ENCODE results near the gene RPRD1B.

Gene RPRD1B

DNA sequence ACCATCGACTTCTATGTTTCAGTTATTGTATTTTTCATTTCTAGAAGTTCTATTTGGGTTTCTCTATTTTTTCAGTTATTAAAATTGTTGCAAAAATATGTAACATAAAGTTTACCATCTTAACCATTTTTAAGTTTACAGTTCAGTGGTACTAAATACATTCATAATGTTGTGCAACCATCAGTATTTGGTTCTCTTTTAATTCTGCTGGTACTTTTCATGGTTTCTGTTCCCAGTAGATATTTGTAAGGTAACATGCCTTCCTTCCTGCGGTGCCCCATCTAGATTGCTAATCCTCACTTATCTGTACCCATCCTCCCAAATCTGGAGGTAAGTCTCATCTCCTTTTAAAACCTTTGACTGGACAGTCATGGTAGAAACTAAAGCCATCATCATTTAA is 83.7 kb downstream of the RPRD1B start:
- H4K20me1 ChIP-seq (ENCODE audit: insufficient read depth, low read length) = no peaks in the 10 kb centered on the region
- H3K4me3 ChIP-seq (ENCODE audit: low read depth in 1 of 2, low read length in 2 of 2) = no peak overlapping the region
- H3K36me3 ChIP-seq (ENCODE audit: insufficient read depth, low read length) = no peaks in the 10 kb centered on the region
- TF ChIP-seq EZH2 (IDR thresholded peaks at IDR 0.05; ENCODE audit: borderline replicate concordance, low read depth, low read length, severe bottlenecking) = no peak
- DNase-seq (no peak), ATAC-seq (ENCODE audit: insufficient read depth, low read depth) (no peak)
- H2AFZ ChIP-seq (ENCODE audit: low read depth, low read length) = no peak overlapping the region
- no peak overlapping the region for H3K27ac ChIP-seq (ENCODE audit: low read length)
- peaks cover 5% of the 10 kb centered on the region for H3K27me3 ChIP-seq (ENCODE audit: insufficient read depth, low read length, poor library complexity)
- H3K79me2 ChIP-seq (ENCODE audit: insufficient read depth, low read length) = no peaks in the 10 kb centered on the region
- no peak overlapping the region for H3K9ac ChIP-seq (ENCODE audit: low read depth, low read length)
- no peaks in the 10 kb centered on the region for H3K9me3 ChIP-seq (ENCODE audit: insufficient read depth, low read length, severe bottlenecking)
- no peak overlapping the region for H3K4me2 ChIP-seq (ENCODE audit: insufficient read depth, low read length)
- H3K4me1 ChIP-seq (ENCODE audit: insufficient read depth, low read length) = no peaks in the 10 kb centered on the region

DNA sequence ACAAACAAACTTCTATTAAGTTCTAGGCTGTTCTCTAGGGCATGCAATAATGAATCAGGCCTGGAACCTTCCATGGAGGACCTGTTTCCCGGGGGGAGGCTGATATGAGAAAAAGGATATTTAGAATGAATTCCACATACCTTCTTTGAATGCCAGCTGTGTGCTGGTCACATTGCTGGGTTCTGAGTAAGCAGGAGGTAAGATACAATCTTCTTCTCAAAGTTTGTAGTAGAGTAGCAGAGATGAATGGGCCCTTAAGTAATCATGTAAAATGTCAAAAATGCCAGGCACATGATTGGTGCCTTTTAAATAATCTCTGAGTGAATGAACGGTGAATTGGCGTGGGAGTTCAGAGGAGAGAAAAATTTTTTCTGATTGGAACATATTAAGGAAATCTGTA is 84.1 kb downstream of the RPRD1B start:
- no peak for ATAC-seq (ENCODE audit: insufficient read depth, low read depth)
- H3K27ac ChIP-seq (ENCODE audit: low read length) = no peak overlapping the region

GRCh38 chr20:38119446-38119845 is 85.9 kb downstream of the RPRD1B start:
- no peak overlapping the region for H2AFZ ChIP-seq (ENCODE audit: low read depth, low read length)
- DNase-seq (no peak), ATAC-seq (ENCODE audit: insufficient read depth, low read depth) (no peak)
- peaks cover 5% of the 10 kb centered on the region for H3K27me3 ChIP-seq (ENCODE audit: insufficient read depth, low read length, poor library complexity)
- H3K9me3 ChIP-seq (ENCODE audit: insufficient read depth, low read length, severe bottlenecking) = no peaks in the 10 kb centered on the region
- H3K27ac ChIP-seq (ENCODE audit: low read length) = no peak overlapping the region
- H3K79me2 ChIP-seq (ENCODE audit: insufficient read depth, low read length) = no peaks in the 10 kb centered on the region
- H4K20me1 ChIP-seq (ENCODE audit: insufficient read depth, low read length) = peaks cover 2% of the 10 kb centered on the region; the same call in 1 of the 2 replicates
- no peaks in the 10 kb centered on the region for H3K4me1 ChIP-seq (ENCODE audit: insufficient read depth, low read length)
- no peaks in the 10 kb centered on the region for H3K36me3 ChIP-seq (ENCODE audit: insufficient read depth, low read length)
- no peak overlapping the region for H3K4me2 ChIP-seq (ENCODE audit: insufficient read depth, low read length)
- TF ChIP-seq EZH2 (IDR thresholded peaks at IDR 0.05; ENCODE audit: borderline replicate concordance, low read depth, low read length, severe bottlenecking) = no peak
- TF ChIP-seq, protein P1, sequence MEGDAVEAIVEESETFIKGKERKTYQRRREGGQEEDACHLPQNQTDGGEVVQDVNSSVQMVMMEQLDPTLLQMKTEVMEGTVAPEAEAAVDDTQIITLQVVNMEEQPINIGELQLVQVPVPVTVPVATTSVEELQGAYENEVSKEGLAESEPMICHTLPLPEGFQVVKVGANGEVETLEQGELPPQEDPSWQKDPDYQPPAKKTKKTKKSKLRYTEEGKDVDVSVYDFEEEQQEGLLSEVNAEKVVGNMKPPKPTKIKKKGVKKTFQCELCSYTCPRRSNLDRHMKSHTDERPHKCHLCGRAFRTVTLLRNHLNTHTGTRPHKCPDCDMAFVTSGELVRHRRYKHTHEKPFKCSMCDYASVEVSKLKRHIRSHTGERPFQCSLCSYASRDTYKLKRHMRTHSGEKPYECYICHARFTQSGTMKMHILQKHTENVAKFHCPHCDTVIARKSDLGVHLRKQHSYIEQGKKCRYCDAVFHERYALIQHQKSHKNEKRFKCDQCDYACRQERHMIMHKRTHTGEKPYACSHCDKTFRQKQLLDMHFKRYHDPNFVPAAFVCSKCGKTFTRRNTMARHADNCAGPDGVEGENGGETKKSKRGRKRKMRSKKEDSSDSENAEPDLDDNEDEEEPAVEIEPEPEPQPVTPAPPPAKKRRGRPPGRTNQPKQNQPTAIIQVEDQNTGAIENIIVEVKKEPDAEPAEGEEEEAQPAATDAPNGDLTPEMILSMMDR (IDR thresholded peaks at IDR 0.05; ENCODE audit: borderline replicate concordance, extremely low read depth, low read length, poor library complexity, severe bottlenecking) = no peak
- no peak overlapping the region for H3K9ac ChIP-seq (ENCODE audit: low read depth, low read length)
- no peak overlapping the region for H3K4me3 ChIP-seq (ENCODE audit: low read depth in 1 of 2, low read length in 2 of 2)

More for the DNA sequence above, 84.1 kb downstream of the RPRD1B start:
- Histone ChIP-seq H3K4me2 (ENCODE audit: insufficient read depth, low read length) (no peak overlapping the region), H3K9me3 (ENCODE audit: insufficient read depth, low read length, severe bottlenecking) (no peaks in the 10 kb centered on the region), H3K79me2 (ENCODE audit: insufficient read depth, low read length) (no peaks in the 10 kb centered on the region), H3K4me3 (ENCODE audit: low read depth in 1 of 2, low read length in 2 of 2) (no peak overlapping the region), H3K27me3 (ENCODE audit: insufficient read depth, low read length, poor library complexity) (peaks cover 5% of the 10 kb centered on the region), H2AFZ (ENCODE audit: low read depth, low read length) (no peak overlapping the region), H4K20me1 (ENCODE audit: insufficient read depth, low read length) (no peaks in the 10 kb centered on the region), H3K4me1 (ENCODE audit: insufficient read depth, low read length) (no peaks in the 10 kb centered on the region), H3K36me3 (ENCODE audit: insufficient read depth, low read length) (no peaks in the 10 kb centered on the region), H3K9ac (ENCODE audit: low read depth, low read length) (no peak overlapping the region)
- TF ChIP-seq EZH2 (IDR thresholded peaks at IDR 0.05; ENCODE audit: borderline replicate concordance, low read depth, low read length, severe bottlenecking) = no peak
- TF ChIP-seq, protein P1 (IDR thresholded peaks at IDR 0.05; ENCODE audit: borderline replicate concordance, extremely low read depth, low read length, poor library complexity, severe bottlenecking) = no peak
- no peak for DNase-seq

DNA sequence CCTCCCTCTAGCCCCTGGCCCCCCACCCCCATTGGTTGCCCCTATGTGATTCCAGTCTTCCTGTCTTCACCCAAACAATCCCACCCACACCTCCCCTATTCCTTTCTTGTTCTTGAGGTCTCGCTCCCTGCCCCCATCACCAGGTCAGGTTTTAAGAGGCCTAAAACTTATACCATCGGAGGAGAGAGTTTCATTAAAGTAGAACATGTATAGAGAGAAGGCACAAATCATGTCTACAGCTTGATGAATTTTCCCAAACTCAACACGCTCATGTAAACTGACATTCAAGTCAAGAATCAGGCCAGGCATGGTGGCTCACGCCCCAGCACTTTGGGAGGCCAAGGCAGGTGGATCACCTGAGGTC is 87.1 kb downstream of the RPRD1B start:
- H3K27me3 ChIP-seq (ENCODE audit: insufficient read depth, low read length, poor library complexity) = peaks cover 5% of the 10 kb centered on the region
- no peak overlapping the region for H2AFZ ChIP-seq (ENCODE audit: low read depth, low read length)
- no peak overlapping the region for H3K4me3 ChIP-seq (ENCODE audit: low read depth in 1 of 2, low read length in 2 of 2)
- H3K36me3 ChIP-seq (ENCODE audit: insufficient read depth, low read length) = no peaks in the 10 kb centered on the region
- DNase-seq = no peak
- H3K27ac ChIP-seq (ENCODE audit: low read length) = no peak overlapping the region
- no peak overlapping the region for H3K4me2 ChIP-seq (ENCODE audit: insufficient read depth, low read length)
- no peak for TF ChIP-seq EZH2 (IDR thresholded peaks at IDR 0.05; ENCODE audit: borderline replicate concordance, low read depth, low read length, severe bottlenecking)
- TF ChIP-seq, protein P1 (IDR thresholded peaks at IDR 0.05; ENCODE audit: borderline replicate concordance, extremely low read depth, low read length, poor library complexity, severe bottlenecking) = no peak
- H3K9ac ChIP-seq (ENCODE audit: low read depth, low read length) = no peak overlapping the region
- no peaks in the 10 kb centered on the region for H3K79me2 ChIP-seq (ENCODE audit: insufficient read depth, low read length)
- H4K20me1 ChIP-seq (ENCODE audit: insufficient read depth, low read length) = peaks cover 2% of the 10 kb centered on the region; the same call in 1 of the 2 replicates
- H3K4me1 ChIP-seq (ENCODE audit: insufficient read depth, low read length) = no peaks in the 10 kb centered on the region
- no peaks in the 10 kb centered on the region for H3K9me3 ChIP-seq (ENCODE audit: insufficient read depth, low read length, severe bottlenecking)
- ATAC-seq (ENCODE audit: insufficient read depth, low read depth) = no peak

Data from DND-41 (cell line).